GM12878 (cell line): ENCODE measurements around the gene TMEM266. TPM values are rescaled to one million over a fixed set of nuclear protein-coding genes. Genes with fewer than 3 reads are reported as not detected.

Experiments
- ATAC-seq: fragments of 200-7000 bp; cut with Tn5 transposase; 3 replicates; pipeline ENCODE4 v1.9.1; 2020; ENCODE audit warnings: mild to moderate bottlenecking, moderate library complexity
- BruUV-seq: library from RNA; stranded (reverse); fragments of 400-500 nt; replicated peaks from 2 replicates; lab custom pipeline; 2021; lab: Mats Ljungman, UMichigan
- CTCF ChIA-PET: fragments of 300-600 bp; sonication (Branson Sonifier 250); formaldehyde crosslinking; extraction: SDS; loops from one replicate; lab custom pipeline; 2021; ENCODE audit warnings: inconsistent platforms; lab: Yijun Ruan, JAX
- POLR2A ChIA-PET: fragments of 350-600 bp; formaldehyde crosslinking; extraction: SDS; loops from one replicate; lab custom pipeline; 2021; ENCODE audit warnings: inconsistent platforms; lab: Charles Lee
- RAD21 ChIA-PET: fragments of 300-600 bp; sonication (Branson Sonifier 250); formaldehyde crosslinking; loops from one replicate; lab custom pipeline; 2023; ENCODE audit warnings: antibody characterized with exemption; ENCODE audit not compliant: unreplicated experiment; lab: Charles Lee
- SMC1A ChIA-PET: fragments of 300-600 bp; sonication (Branson Sonifier 250); formaldehyde crosslinking; loops from one replicate; lab custom pipeline; 2023; ENCODE audit not compliant: unreplicated experiment, uncharacterized antibody; lab: Charles Lee
- DNase-seq: peaks from one replicate; pipeline ENCODE4 v3.0.0-alpha.2; 2011; ENCODE audit warnings: low read depth, low spot score
- FAIRE-seq: peaks from 3 replicates; lab custom pipeline; 2011; peaks lifted over from hg19 to GRCh38; lab: Jason Lieb, UNC
- H2AFZ ChIP-seq: 2 replicates; pipeline ENCODE4 v1.6.0; 2011; ENCODE audit warnings: low read depth, low read length, control low read depth; ENCODE audit not compliant: control insufficient read depth
- H3K27ac ChIP-seq: 2 replicates; pipeline ENCODE4 v1.5.1; 2011; ENCODE audit warnings: control low read depth; ENCODE audit not compliant: control insufficient read depth, insufficient read depth
- H3K27me3 ChIP-seq, 2 experiments: replicated peaks in 1 of 2; 2 replicates each; pipeline versions ENCODE4 v1.6.0 to v1.6.1; 2011; ENCODE audit warnings: low read length in 1 of 2; ENCODE audit not compliant: control insufficient read depth in 2 of 2, insufficient read depth in 2 of 2
- H3K36me3 ChIP-seq, 2 experiments: 2 replicates each; pipeline ENCODE4 v1.5.1; 2011; ENCODE audit warnings: low read length in 1 of 2; ENCODE audit not compliant: control insufficient read depth in 2 of 2, insufficient read depth in 2 of 2
- H3K4me1 ChIP-seq: 2 replicates; pipeline ENCODE4 v1.6.1; 2011; ENCODE audit warnings: mild to moderate bottlenecking, low read length, moderate library complexity, mixed read lengths; ENCODE audit not compliant: control insufficient read depth, insufficient read depth
- H3K4me2 ChIP-seq: 2 replicates; pipeline ENCODE4 v1.6.0; 2011; ENCODE audit warnings: control low read depth; ENCODE audit not compliant: control insufficient read depth, insufficient read depth
- H3K4me3 ChIP-seq: fragments of 200-600 bp; sonication (generic); 2 replicates; pipeline ENCODE4 v1.5.1; 2016
- H3K79me2 ChIP-seq: 2 replicates; pipeline ENCODE4 v1.6.0; 2011; ENCODE audit warnings: low read length; ENCODE audit not compliant: control insufficient read depth, insufficient read depth
- H3K9ac ChIP-seq: 2 replicates; pipeline ENCODE4 v1.8.0; 2011; ENCODE audit warnings: low read length, control low read depth, mixed read lengths; ENCODE audit not compliant: control insufficient read depth, insufficient read depth
- H3K9me3 ChIP-seq: replicated peaks from 3 replicates; pipeline ENCODE4 v1.5.1; 2011; ENCODE audit warnings: mild to moderate bottlenecking, low read length; ENCODE audit not compliant: control insufficient read depth, insufficient read depth
- H4K20me1 ChIP-seq: 2 replicates; pipeline ENCODE4 v1.6.0; 2011; ENCODE audit not compliant: control insufficient read depth, insufficient read depth
- ASH2L ChIP-seq: fragments of 300-600, 200-600 bp; sonication (generic); IDR thresholded peaks from 2 replicates; pipeline ENCODE4 v1.6.1; 2017; ENCODE audit warnings: low read depth, mild to moderate bottlenecking, borderline replicate concordance
- MTA2 ChIP-seq: fragments of 450-650 bp; IDR thresholded peaks from 2 replicates; pipeline ENCODE4 v1.6.1; 2016; ENCODE audit warnings: low read depth, mild to moderate bottlenecking, moderate library complexity
- POLR2AphosphoS5 ChIP-seq: IDR thresholded peaks from 2 replicates; pipeline ENCODE4 v1.6.1; 2011; ENCODE audit warnings: mild to moderate bottlenecking, low read length, inconsistent platforms
- TCF3 ChIP-seq: IDR thresholded peaks from 2 replicates; pipeline ENCODE4 v1.6.1; 2012; ENCODE audit warnings: low read depth, mild to moderate bottlenecking, low read length, borderline replicate concordance; ENCODE audit not compliant: insufficient read depth
- WGBS: methylation state at CpG from one replicate; pipeline ENCODE4 v1.1.6; 2016; ENCODE audit warnings: low lambda C conversion rate; ENCODE audit not compliant: insufficient replicate concordance, insufficient coverage; ENCODE audit errors: missing lambda C conversion rate; 5-methylcytosine and 5-hydroxymethylcytosine counted together
- in situ Hi-C: fragments of 300-500 bp; cut with MboI; formaldehyde crosslinking; loops from 9 replicates; pipeline ENCODE4 v1.14.3; 2018; ENCODE audit warnings: mixed read lengths
- intact Hi-C: fragments of 100-400 bp; cut with micrococcal nuclease; formaldehyde crosslinking; loops from one replicate; pipeline ENCODE4 v1.14.2; 2022; ENCODE audit not compliant: unreplicated experiment
- polyA plus RNA-seq, 11 experiments: library from polyadenylated mRNA; depleted of rRNA in 4 of 11; unstranded in 6 of 11; stranded (reverse) in 5 of 11; fragments of >200 nt; fragmentation: Nextera tagmentation in 4 of 11; fragmentation: Illumina TruSeq in 1 of 11; extraction: Ambion mirVana in 4 of 11; extraction: Trizol in 1 of 11; gene quantifications; 1 replicate in 1 of 11; 2 replicates in 10 of 11; pipeline versions ENCODE4 v1.2.1 to v1.2.3, GENCODE V29; 2011 to 2016; ENCODE audit warnings: inconsistent platforms in 2 of 11, missing spikeins in 2 of 11, low read depth in 1 of 11
- total RNA-seq, 4 experiments: library from RNA; depleted of rRNA in 3 of 4; stranded (reverse); fragments of >200 nt in 3 of 4; fragmentation: Illumina TruSeq in 1 of 4; extraction: Trizol in 1 of 4; gene quantifications; 2 replicates each; pipeline versions ENCODE4 v1.2.1 to v1.2.3, GENCODE V29; 2013 to 2021
- TF ChIP-seq, protein P1 (sequence below): fragments of 450-650 bp; IDR thresholded peaks from 2 replicates; pipeline ENCODE4 v1.6.1; 2016; ENCODE audit warnings: mild to moderate bottlenecking

The TMEM266 gene
- total and polyA plus RNA-seq, 10 of the 15 experiments (the other 5 are each of a cell fraction or from before 2014, with no cell fraction given): 0.11 to 0.70 (median 0.39) TPM

DNA sequence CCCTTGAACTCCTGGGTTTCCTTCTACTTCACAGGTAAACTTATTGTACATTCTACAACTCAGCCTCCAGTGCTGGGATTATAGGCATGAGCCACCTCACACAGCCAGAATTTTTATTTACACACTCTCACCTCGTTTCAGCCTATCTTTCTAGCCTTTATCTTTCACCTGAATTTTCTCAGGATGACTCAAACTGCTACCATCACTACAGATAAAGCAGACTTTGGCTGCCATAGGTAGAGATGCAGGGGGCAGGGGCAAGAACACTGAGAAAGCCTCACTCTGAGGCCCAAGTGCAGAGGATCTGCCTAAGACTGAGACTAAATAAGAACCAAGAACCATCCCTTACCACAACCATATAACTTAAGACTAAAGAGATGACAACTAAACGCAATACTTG is 192.5 kb downstream of the TMEM266 start:
- H3K79me2 ChIP-seq: no peaks in the 10 kb centered on the region
- peaks cover 0 to 3% of the 10 kb centered on the region in 2 experiments; a peak in 1 of 4 replicates for H3K36me3 ChIP-seq
- H3K9ac ChIP-seq: no peak overlapping the region
- in situ Hi-C loops: no loop called here
- FAIRE-seq (peak; percentile 41), DNase-seq (no peak), ATAC-seq (no peak)
- H3K4me2 ChIP-seq: no peak overlapping the region
- H3K4me3 ChIP-seq: no peak overlapping the region
- no peaks in the 10 kb centered on the region for H4K20me1 ChIP-seq
- BruUV-seq: no TSS peak
- no peaks in the 10 kb centered on the region for H3K4me1 ChIP-seq
- POLR2A ChIA-PET: no interaction called here
- SMC1A ChIA-PET: no interaction called here
- intact Hi-C loops: no loop called here
- H3K27ac ChIP-seq: no peak overlapping the region
- CTCF ChIA-PET: no interaction called here
- H2AFZ ChIP-seq: no peak overlapping the region
- RAD21 ChIA-PET: no interaction called here
- TF ChIP-seq ASH2L: no peak
- no peak for TF ChIP-seq POLR2AphosphoS5
- TF ChIP-seq, protein P1, sequence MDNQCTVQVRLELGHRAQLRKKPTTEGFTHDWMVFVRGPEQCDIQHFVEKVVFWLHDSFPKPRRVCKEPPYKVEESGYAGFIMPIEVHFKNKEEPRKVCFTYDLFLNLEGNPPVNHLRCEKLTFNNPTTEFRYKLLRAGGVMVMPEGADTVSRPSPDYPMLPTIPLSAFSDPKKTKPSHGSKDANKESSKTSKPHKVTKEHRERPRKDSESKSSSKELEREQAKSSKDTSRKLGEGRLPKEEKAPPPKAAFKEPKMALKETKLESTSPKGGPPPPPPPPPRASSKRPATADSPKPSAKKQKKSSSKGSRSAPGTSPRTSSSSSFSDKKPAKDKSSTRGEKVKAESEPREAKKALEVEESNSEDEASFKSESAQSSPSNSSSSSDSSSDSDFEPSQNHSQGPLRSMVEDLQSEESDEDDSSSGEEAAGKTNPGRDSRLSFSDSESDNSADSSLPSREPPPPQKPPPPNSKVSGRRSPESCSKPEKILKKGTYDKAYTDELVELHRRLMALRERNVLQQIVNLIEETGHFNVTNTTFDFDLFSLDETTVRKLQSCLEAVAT: no peak
- TF ChIP-seq TCF3: no peak
- TF ChIP-seq MTA2: no peak
- 64% methylated on average over 2 of the region's 2 CpGs for WGBS
- H3K9me3 ChIP-seq: no peaks in the 10 kb centered on the region
- H3K27me3 ChIP-seq: no peaks in the 10 kb centered on the region
